ENCODE data around the gene ZNF219. TPM values are rescaled to one million over a fixed set of nuclear protein-coding genes. Genes with fewer than 3 reads are reported as not detected.

ZNF219 gene
- total RNA-seq, 1 experiment from 2014 or later, result 16.6 TPM

- POLR2A ChIA-PET, result no interaction called here
- H3K9me2 ChIP-seq (ENCODE audit: insufficient read depth), result no peaks in the 10 kb centered on the region
- no peak for DNase-seq (ENCODE audit: low read depth, low spot score)
- H3K9ac ChIP-seq (ENCODE audit: low read length), result no peak overlapping the region
- no peaks in the 10 kb centered on the region for H3K79me2 ChIP-seq (ENCODE audit: insufficient read depth, low read length)
- H3K9me3 ChIP-seq (ENCODE audit: control insufficient read depth in 1 of 2, insufficient read depth in 1 of 2, low read depth in 1 of 2, low read length in 2 of 2), result no peaks in the 10 kb centered on the region
- no peak for ATAC-seq
- no peak overlapping the region for H3K27ac ChIP-seq (ENCODE audit: low read depth, low read length)
- CTCF ChIA-PET, result no interaction called here
- intact Hi-C loops (cut with micrococcal nuclease), result no loop called here
- H3K36me3 ChIP-seq (ENCODE audit: control insufficient read depth in 1 of 2, insufficient read depth in 2 of 2, low read length in 2 of 2), result no peaks in the 10 kb centered on the region; a peak in 1 of 4 replicates
- TF ChIP-seq TCF7L2 (IDR thresholded peaks at IDR 0.05; ENCODE audit: borderline replicate concordance, extremely low read depth, insufficient read depth, insufficient read length) (no peak), CTCF (IDR thresholded peaks at IDR 0.05 in 2 of 3, conservative IDR thresholded peaks at IDR 0.05 in 1 of 3; ENCODE audit: borderline replicate concordance in 1 of 3, insufficient read depth in 1 of 3, low read depth in 2 of 3, low read length in 2 of 3) (no peak)
- RAD21 ChIA-PET (ENCODE audit: low non-redundant PET in 1 of 2, low total read pairs in 2 of 2, uncharacterized antibody in 2 of 2, unreplicated experiment in 2 of 2), result no interaction called here
- H3K4me2 ChIP-seq (ENCODE audit: low read length), result no peak overlapping the region
- H3K4me3 ChIP-seq (replicated peaks in 1 of 2; ENCODE audit: low read depth in 1 of 2, low read length in 2 of 2), result no peak overlapping the region
- no peaks in the 10 kb centered on the region for H3K27me3 ChIP-seq (ENCODE audit: insufficient read depth, low read length)
- H4K20me1 ChIP-seq (ENCODE audit: insufficient read depth), result no peaks in the 10 kb centered on the region
- BruUV-seq (replicated peaks), result no TSS peak
- no peak overlapping the region for H2AFZ ChIP-seq (ENCODE audit: low read depth, low read length, poor library complexity, severe bottlenecking)
- H3K4me1 ChIP-seq (ENCODE audit: control insufficient read depth in 1 of 2, insufficient read depth in 2 of 2, low read length in 2 of 2), result peaks cover 3 to 10% of the 10 kb centered on the region in 2 experiments; a peak in 3 of 4 replicates
Observed at GRCh38 chr14:21078287-21078686, 20.2 kb downstream of the ZNF219 start.

GRCh38 chr14:21077672-21078071 lies 20.8 kb downstream of the ZNF219 start:
- Histone ChIP-seq H3K9me3 (ENCODE audit: control insufficient read depth in 1 of 2, insufficient read depth in 1 of 2, low read depth in 1 of 2, low read length in 2 of 2) (no peaks in the 10 kb centered on the region), H3K4me3 (replicated peaks in 1 of 2; ENCODE audit: low read depth in 1 of 2, low read length in 2 of 2) (no peak overlapping the region), H3K79me2 (ENCODE audit: insufficient read depth, low read length) (no peaks in the 10 kb centered on the region), H3K9ac (ENCODE audit: low read length) (no peak overlapping the region), H4K20me1 (ENCODE audit: insufficient read depth) (no peaks in the 10 kb centered on the region), H3K27me3 (ENCODE audit: insufficient read depth, low read length) (no peaks in the 10 kb centered on the region), H3K36me3 (ENCODE audit: control insufficient read depth in 1 of 2, insufficient read depth in 2 of 2, low read length in 2 of 2) (no peaks in the 10 kb centered on the region; a peak in 1 of 4 replicates), H3K4me2 (ENCODE audit: low read length) (no peak overlapping the region), H3K4me1 (ENCODE audit: control insufficient read depth in 1 of 2, insufficient read depth in 2 of 2, low read length in 2 of 2) (peaks cover under 1 to 4% of the 10 kb centered on the region in 2 experiments; a peak in 3 of 4 replicates), H2AFZ (ENCODE audit: low read depth, low read length, poor library complexity, severe bottlenecking) (no peak overlapping the region), H3K9me2 (ENCODE audit: insufficient read depth) (no peaks in the 10 kb centered on the region), H3K27ac (ENCODE audit: low read depth, low read length) (no peak overlapping the region)
- TF ChIP-seq YY1 (IDR thresholded peaks at IDR 0.05; ENCODE audit: extremely low read depth, insufficient replicate concordance, low read depth, low read length) (no peak), CEBPB (IDR thresholded peaks at IDR 0.05; ENCODE audit: low read depth) (no peak), FOSL1 (IDR thresholded peaks at IDR 0.05; ENCODE audit: low read depth) (no peak), ELF1 (IDR thresholded peaks at IDR 0.05; ENCODE audit: borderline replicate concordance, low read depth) (no peak), POLR2A (IDR thresholded peaks at IDR 0.05; ENCODE audit: borderline replicate concordance, extremely low read depth, insufficient read depth, insufficient read length) (no peak)
- no TSS peak for BruUV-seq (replicated peaks)
- DNase-seq (ENCODE audit: low read depth, low spot score) (no peak), ATAC-seq (no peak)
- ChIA-PET RAD21 (ENCODE audit: low non-redundant PET in 1 of 2, low total read pairs in 2 of 2, uncharacterized antibody in 2 of 2, unreplicated experiment in 2 of 2) (no interaction called here), POLR2A (no interaction called here), CTCF (no interaction called here)
- intact Hi-C loops (cut with micrococcal nuclease), result no loop called here

Measured in HCT116 (cell line).